B cell (primary cell): ENCODE measurements around the gene SPTBN2. TPM values are rescaled to one million over a fixed set of nuclear protein-coding genes. Genes with fewer than 3 reads are reported as not detected.

Experiments used
- ATAC-seq: fragments of 200-7000 bp; cut with Tn5 transposase; one replicate; pipeline ENCODE4 v1.10.0; 2021; ENCODE audit warnings: low read depth, mild to moderate bottlenecking, moderate number of reproducible peaks, moderate library complexity
- CTCF ChIA-PET: fragments of 350-600 bp; sonication (Branson Sonifier 250); formaldehyde crosslinking; loops from one replicate; lab custom pipeline; 2021; ENCODE audit warnings: antibody characterized with exemption, inconsistent platforms; lab: Charles Lee
- POLR2A ChIA-PET: fragments of 350-600 bp; sonication (Branson Sonifier 250); formaldehyde crosslinking; loops from one replicate; lab custom pipeline; 2021; ENCODE audit warnings: antibody characterized with exemption; lab: Charles Lee
- DNase-seq: peaks from one replicate; pipeline ENCODE4 v3.0.0; 2013
- H2AFZ ChIP-seq: 2 replicates; pipeline ENCODE4 v1.6.1; 2012; ENCODE audit warnings: mild to moderate bottlenecking, low read depth, low read length; ENCODE audit not compliant: insufficient read depth, poor library complexity, severe bottlenecking
- H3K27ac ChIP-seq, 2 donors: 1 replicate in 1 of 2; 2 replicates in 1 of 2; pipeline ENCODE4 v1.5.1; 2012 to 2013; ENCODE audit warnings: low read length in 2 of 2, mild to moderate bottlenecking in 2 of 2, moderate library complexity in 1 of 2
- H3K27me3 ChIP-seq, 4 experiments: fragments of 200-600 bp in 1 of 4; sonication (generic) in 1 of 4; replicated peaks in 1 of 4; 1 replicate in 2 of 4; 2 replicates in 2 of 4; pipeline versions ENCODE4 v1.6.1 to v1.7.0; 2013 to 2016; ENCODE audit warnings: low read length in 3 of 4, mild to moderate bottlenecking in 2 of 4, mixed read lengths in 1 of 4, moderate library complexity in 1 of 4; ENCODE audit not compliant: insufficient read depth in 4 of 4, control insufficient read depth in 3 of 4; ENCODE audit errors: control extremely low read depth in 1 of 4
- H3K36me3 ChIP-seq, 2 experiments: replicated peaks in 1 of 2; 1 replicate in 1 of 2; 2 replicates in 1 of 2; pipeline versions ENCODE4 v1.6.1 to v1.7.1; 2013; ENCODE audit warnings: low read length in 1 of 2; ENCODE audit not compliant: insufficient read depth in 2 of 2, control insufficient read depth in 1 of 2; ENCODE audit errors: control extremely low read depth in 1 of 2, extremely low read depth in 1 of 2
- H3K4me1 ChIP-seq, 2 donors: fragments of 200-600 bp in 1 of 2; sonication (generic) in 1 of 2; 1 replicate in 1 of 2; 2 replicates in 1 of 2; pipeline versions ENCODE4 v1.5.1 to v1.6.1; 2013 to 2017; ENCODE audit warnings: low read length in 2 of 2; ENCODE audit not compliant: control insufficient read depth in 2 of 2, insufficient read depth in 2 of 2
- H3K4me2 ChIP-seq: replicated peaks from 2 replicates; pipeline ENCODE3; 2012; ENCODE audit warnings: mild to moderate bottlenecking, low read depth, low read length; ENCODE audit not compliant: poor library complexity, severe bottlenecking
- H3K4me3 ChIP-seq, 5 experiments: fragments of 200-600 bp in 1 of 5; sonication (generic) in 1 of 5; 1 replicate in 3 of 5; 2 replicates in 2 of 5; pipeline versions ENCODE4 v1.5.1 to v1.7.0; 2011 to 2016; ENCODE audit warnings: low read length in 4 of 5, mild to moderate bottlenecking in 4 of 5, low read depth in 2 of 5, control low read depth in 1 of 5, moderate library complexity in 1 of 5; ENCODE audit not compliant: insufficient read depth in 1 of 5; ENCODE audit errors: control extremely low read depth in 1 of 5, extremely low read depth in 1 of 5
- H3K79me2 ChIP-seq: fragments of 200-600 bp; sonication (generic); one replicate; pipeline ENCODE4 v1.6.0; 2016; ENCODE audit warnings: low read length; ENCODE audit not compliant: control insufficient read depth, insufficient read depth
- H3K9ac ChIP-seq: fragments of 200-600 bp; sonication (generic); 2 replicates; pipeline ENCODE4 v1.6.1; 2017; ENCODE audit warnings: mild to moderate bottlenecking, low read length, moderate library complexity
- H3K9me3 ChIP-seq, 3 donors: one replicate each; pipeline versions ENCODE4 v1.6.1 to v1.7.1; 2013; ENCODE audit warnings: low read length in 2 of 3; ENCODE audit not compliant: control insufficient read depth in 2 of 3, insufficient read depth in 1 of 3; ENCODE audit errors: control extremely low read depth in 1 of 3
- H4K20me1 ChIP-seq: 2 replicates; pipeline ENCODE4 v1.6.0; 2012; ENCODE audit warnings: mild to moderate bottlenecking, low read length; ENCODE audit not compliant: insufficient read depth, control insufficient read depth, poor library complexity, severe bottlenecking
- H3K27ac Mint-ChIP-seq: one replicate; pipeline ENCODE4 v1.8.0; 2021; ENCODE audit warnings: mixed read lengths
- H3K27me3 Mint-ChIP-seq: one replicate; pipeline ENCODE4 v1.8.0; 2021; ENCODE audit warnings: mixed read lengths
- H3K4me1 Mint-ChIP-seq: one replicate; pipeline ENCODE4 v1.8.0; 2021; ENCODE audit warnings: mixed read lengths
- H3K4me3 Mint-ChIP-seq: one replicate; pipeline ENCODE4 v1.8.0; 2021; ENCODE audit warnings: mixed read lengths
- H3K9me3 Mint-ChIP-seq: one replicate; pipeline ENCODE4 v1.8.0; 2022; ENCODE audit warnings: mixed read lengths; ENCODE audit not compliant: insufficient read depth
- EZH2 ChIP-seq: IDR thresholded peaks from 2 replicates; pipeline ENCODE4 v1.6.1; 2012; ENCODE audit warnings: borderline replicate concordance, low read depth, mild to moderate bottlenecking, moderate library complexity, low read length; ENCODE audit not compliant: insufficient read depth, poor library complexity, severe bottlenecking
- WGBS: methylation state at CpG from one replicate; pipeline ENCODE4 v1.1.5; 2013; ENCODE audit warnings: missing lambda C conversion rate; ENCODE audit not compliant: insufficient coverage; 5-methylcytosine and 5-hydroxymethylcytosine counted together
- intact Hi-C: fragments of 100-400 bp; cut with micrococcal nuclease; formaldehyde crosslinking; loops from one replicate; pipeline ENCODE4 v1.10.0; 2022
- polyA plus RNA-seq: library from polyadenylated mRNA; depleted of rRNA; stranded (reverse); fragments of >200 nt; gene quantifications from 2 replicates; pipeline ENCODE4 v1.2.3, GENCODE V29; 2012
- total RNA-seq, 2 donors: library from RNA; stranded (reverse); fragments of 120-200 nt in 1 of 2; gene quantifications; 1 replicate in 1 of 2; 2 replicates in 1 of 2; pipeline versions ENCODE4 v1.2.3 to v1.2.4, GENCODE V29; 2013 to 2022
- TF ChIP-seq, protein P1 (sequence below): fragments of 200-600 bp; IDR thresholded peaks from one replicate; pipeline ENCODE4 v1.8.0; 2022; ENCODE audit warnings: antibody characterized with exemption, mild to moderate bottlenecking

Gene SPTBN2
- total and polyA plus RNA-seq, 2 donors (not counting 1 experiment from before 2014, with no cell fraction given), result 0.67 to 1.2 TPM

DNA sequence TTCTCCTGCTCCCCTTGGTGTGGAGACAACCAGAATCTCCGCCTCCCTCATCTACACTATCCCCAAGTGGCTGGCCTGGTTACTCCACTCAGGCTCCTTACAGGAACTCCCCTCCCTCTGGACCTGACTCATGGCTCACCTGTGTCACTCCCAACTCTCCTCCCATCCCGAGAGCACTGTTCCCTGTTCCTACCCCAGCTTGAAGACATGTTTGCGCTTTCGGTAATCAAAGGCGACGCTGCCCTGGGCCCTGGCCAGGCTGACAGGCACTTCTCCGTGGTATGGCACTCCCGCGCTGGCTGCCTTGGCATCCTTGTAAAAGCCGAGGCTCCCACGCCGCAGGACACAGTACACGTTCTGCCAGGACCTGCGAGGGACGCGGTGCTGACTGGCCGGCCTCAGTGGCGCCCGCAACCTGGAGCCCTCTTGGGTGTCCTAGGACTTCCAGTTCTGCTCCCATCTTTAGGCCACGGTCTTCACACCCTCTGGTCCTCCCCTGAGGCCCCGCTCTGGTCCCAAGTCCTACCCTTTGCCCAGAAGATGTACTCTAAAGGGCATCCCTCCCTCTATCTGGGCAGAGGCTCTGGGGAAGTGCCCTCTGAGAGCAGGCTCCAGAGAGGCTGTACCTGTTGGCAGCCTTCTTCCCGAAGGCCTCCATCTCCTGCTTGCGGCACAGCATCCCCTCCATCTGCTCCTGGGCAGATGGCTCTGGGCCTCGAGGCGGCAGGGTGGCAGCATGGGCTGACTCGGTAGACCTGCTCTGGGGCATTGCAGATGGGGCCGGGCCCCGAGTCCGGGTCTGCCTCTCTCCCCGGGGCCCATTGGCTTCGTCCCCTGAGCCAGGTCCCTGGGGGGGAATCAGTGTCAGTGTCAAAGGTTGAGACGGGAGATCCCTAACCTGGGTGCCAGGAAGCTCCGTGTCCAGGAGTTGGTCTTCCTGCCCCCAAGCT is 41.9 kb downstream of the SPTBN2 start:
- H3K79me2 ChIP-seq, result no peaks in the 10 kb centered on the region
- H3K4me3 ChIP-seq, result no peak overlapping the region
- no peak overlapping the region for H3K27ac ChIP-seq
- DNase-seq (no peak), ATAC-seq (no peak)
- no peaks in the 10 kb centered on the region for H3K9me3 ChIP-seq
- no peaks in the 10 kb centered on the region for H3K4me1 ChIP-seq
- no peaks in the 10 kb centered on the region for H3K27me3 ChIP-seq
- intact Hi-C loops, result no loop called here
- no peak overlapping the region for H3K27ac Mint-ChIP-seq
- H3K4me2 ChIP-seq, result no peak overlapping the region
- WGBS, result 93% methylated on average over 33 of the region's 33 CpGs
- H3K36me3 ChIP-seq, result no peaks in the 10 kb centered on the region
- no peaks in the 10 kb centered on the region for H4K20me1 ChIP-seq
- POLR2A ChIA-PET, result no interaction called here
- no peak overlapping the region for H2AFZ ChIP-seq
- H3K9me3 Mint-ChIP-seq, result no peaks in the 10 kb centered on the region
- H3K9ac ChIP-seq, result no peak overlapping the region
- no peaks in the 10 kb centered on the region for H3K27me3 Mint-ChIP-seq
- no peak overlapping the region for H3K4me3 Mint-ChIP-seq
- no peaks in the 10 kb centered on the region for H3K4me1 Mint-ChIP-seq
- TF ChIP-seq EZH2, result no peak
- TF ChIP-seq, protein P1, sequence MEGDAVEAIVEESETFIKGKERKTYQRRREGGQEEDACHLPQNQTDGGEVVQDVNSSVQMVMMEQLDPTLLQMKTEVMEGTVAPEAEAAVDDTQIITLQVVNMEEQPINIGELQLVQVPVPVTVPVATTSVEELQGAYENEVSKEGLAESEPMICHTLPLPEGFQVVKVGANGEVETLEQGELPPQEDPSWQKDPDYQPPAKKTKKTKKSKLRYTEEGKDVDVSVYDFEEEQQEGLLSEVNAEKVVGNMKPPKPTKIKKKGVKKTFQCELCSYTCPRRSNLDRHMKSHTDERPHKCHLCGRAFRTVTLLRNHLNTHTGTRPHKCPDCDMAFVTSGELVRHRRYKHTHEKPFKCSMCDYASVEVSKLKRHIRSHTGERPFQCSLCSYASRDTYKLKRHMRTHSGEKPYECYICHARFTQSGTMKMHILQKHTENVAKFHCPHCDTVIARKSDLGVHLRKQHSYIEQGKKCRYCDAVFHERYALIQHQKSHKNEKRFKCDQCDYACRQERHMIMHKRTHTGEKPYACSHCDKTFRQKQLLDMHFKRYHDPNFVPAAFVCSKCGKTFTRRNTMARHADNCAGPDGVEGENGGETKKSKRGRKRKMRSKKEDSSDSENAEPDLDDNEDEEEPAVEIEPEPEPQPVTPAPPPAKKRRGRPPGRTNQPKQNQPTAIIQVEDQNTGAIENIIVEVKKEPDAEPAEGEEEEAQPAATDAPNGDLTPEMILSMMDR, result no peak
- CTCF ChIA-PET, result interaction anchor here (0.7 kb wide), 1 partner anchor 8 kb away, joined by 3 read pairs; no protein-coding TSS in a partner anchor
